Keratinocyte (primary cell): ENCODE measurements around the gene FKBP1B. TPM values are rescaled to one million over a fixed set of nuclear protein-coding genes. Genes with fewer than 3 reads are reported as not detected.

ENCODE experiments used
- DNase-seq: peaks from one replicate; pipeline ENCODE4 v3.0.0-alpha.2; 2011; ENCODE audit warnings: low read depth, missing footprints, low spot score
- FAIRE-seq: peaks from 2 replicates; lab custom pipeline; 2011; peaks lifted over from hg19 to GRCh38; lab: Jason Lieb, UNC
- H2AFZ ChIP-seq: 2 replicates; pipeline ENCODE4 v1.6.0; 2012; ENCODE audit warnings: low read length, control low read depth, inconsistent platforms; ENCODE audit not compliant: control insufficient read depth
- H3K27ac ChIP-seq: 2 replicates; pipeline ENCODE4 v1.5.1; 2011; ENCODE audit warnings: low read length; ENCODE audit not compliant: control insufficient read depth, insufficient read depth
- H3K27me3 ChIP-seq: 3 replicates; pipeline ENCODE4 v1.6.0; 2011; ENCODE audit warnings: low read length; ENCODE audit not compliant: control insufficient read depth, insufficient read depth; ENCODE audit errors: extremely low read depth
- H3K36me3 ChIP-seq, 2 experiments: 2 replicates in 1 of 2; 3 replicates in 1 of 2; pipeline ENCODE4 v1.5.1; 2011; ENCODE audit warnings: low read length in 2 of 2, mild to moderate bottlenecking in 1 of 2; ENCODE audit not compliant: control insufficient read depth in 2 of 2, insufficient read depth in 2 of 2; ENCODE audit errors: extremely low read depth in 1 of 2
- H3K4me1 ChIP-seq: 3 replicates; pipeline ENCODE4 v1.5.1; 2011; ENCODE audit warnings: low read length; ENCODE audit not compliant: control insufficient read depth, insufficient read depth; ENCODE audit errors: extremely low read depth
- H3K4me2 ChIP-seq: 3 replicates; pipeline ENCODE4 v1.6.0; 2011; ENCODE audit warnings: low read depth, low read length; ENCODE audit not compliant: control insufficient read depth, insufficient read depth; ENCODE audit errors: extremely low read depth
- H3K4me3 ChIP-seq, 3 experiments: fragments of 200-600 bp in 1 of 3; sonication (generic) in 1 of 3; 2 replicates in 2 of 3; 3 replicates in 1 of 3; pipeline ENCODE4 v1.5.1; 2011 to 2016; ENCODE audit warnings: low read length in 3 of 3, mild to moderate bottlenecking in 3 of 3, control low read depth in 2 of 3, inconsistent platforms in 1 of 3, low read depth in 1 of 3, mixed read lengths in 1 of 3, mixed run types in 1 of 3, moderate library complexity in 1 of 3; ENCODE audit not compliant: control insufficient read depth in 2 of 3, insufficient read depth in 2 of 3; ENCODE audit errors: extremely low read depth in 1 of 3
- H3K79me2 ChIP-seq: 2 replicates; pipeline ENCODE4 v1.6.0; 2012; ENCODE audit warnings: low read length; ENCODE audit not compliant: control insufficient read depth, insufficient read depth
- H3K9ac ChIP-seq: 3 replicates; pipeline ENCODE4 v1.6.0; 2011; ENCODE audit warnings: low read length; ENCODE audit not compliant: control insufficient read depth, insufficient read depth; ENCODE audit errors: extremely low read depth
- H3K9me1 ChIP-seq: 3 replicates; pipeline ENCODE4 v1.6.0; 2011; ENCODE audit warnings: low read length; ENCODE audit not compliant: control insufficient read depth, insufficient read depth; ENCODE audit errors: extremely low read depth
- H3K9me3 ChIP-seq: 2 replicates; pipeline ENCODE4 v1.5.1; 2012; ENCODE audit warnings: low read depth, low read length; ENCODE audit not compliant: control insufficient read depth
- H4K20me1 ChIP-seq: 3 replicates; pipeline ENCODE4 v1.6.0; 2011; ENCODE audit warnings: low read length; ENCODE audit not compliant: control insufficient read depth, insufficient read depth; ENCODE audit errors: extremely low read depth
- EZH2 ChIP-seq: IDR thresholded peaks from one replicate; pipeline ENCODE4 v1.6.1; 2012; ENCODE audit warnings: inconsistent platforms, mild to moderate bottlenecking, low read length, moderate library complexity
- dilution Hi-C: fragments of 300-500 bp; cut with MboI; formaldehyde crosslinking; loops from one replicate; pipeline ENCODE4 v1.7.0; 2020; ENCODE audit warnings: low sequenced_read_pairs; ENCODE audit not compliant: extremely low pct_ligation_motif_present
- polyA plus RNA-seq, 5 experiments: library from polyadenylated mRNA; depleted of rRNA in 3 of 5; stranded (reverse) in 3 of 5; stranded (forward) in 1 of 5; unstranded in 1 of 5; fragments of >200 nt; gene quantifications; 1 replicate in 1 of 5; 2 replicates in 3 of 5; 3 replicates in 1 of 5; pipeline versions ENCODE4 v1.2.1 to v1.2.3, GENCODE V29; 2011 to 2012; ENCODE audit warnings: missing spikeins in 2 of 5, low read depth in 1 of 5, low replicate concordance in 1 of 5
- TF ChIP-seq, protein P1 (sequence below), 3 experiments: IDR thresholded peaks in 1 of 3; conservative IDR thresholded peaks in 1 of 3; optimal IDR thresholded peaks in 1 of 3; 2 replicates in 2 of 3; 3 replicates in 1 of 3; pipeline versions ENCODE3 to v1.5.1; 2011; ENCODE audit warnings: low read length in 3 of 3, mild to moderate bottlenecking in 3 of 3, moderate library complexity in 2 of 3, control low read depth in 1 of 3, inconsistent platforms in 1 of 3; ENCODE audit not compliant: insufficient read depth in 2 of 3; ENCODE audit errors: extremely low read depth in 1 of 3

Gene FKBP1B
- polyA plus RNA-seq, 1 donor (not counting 4 experiments of a cell fraction or from before 2014, with no cell fraction given): 24.5 TPM

DNA sequence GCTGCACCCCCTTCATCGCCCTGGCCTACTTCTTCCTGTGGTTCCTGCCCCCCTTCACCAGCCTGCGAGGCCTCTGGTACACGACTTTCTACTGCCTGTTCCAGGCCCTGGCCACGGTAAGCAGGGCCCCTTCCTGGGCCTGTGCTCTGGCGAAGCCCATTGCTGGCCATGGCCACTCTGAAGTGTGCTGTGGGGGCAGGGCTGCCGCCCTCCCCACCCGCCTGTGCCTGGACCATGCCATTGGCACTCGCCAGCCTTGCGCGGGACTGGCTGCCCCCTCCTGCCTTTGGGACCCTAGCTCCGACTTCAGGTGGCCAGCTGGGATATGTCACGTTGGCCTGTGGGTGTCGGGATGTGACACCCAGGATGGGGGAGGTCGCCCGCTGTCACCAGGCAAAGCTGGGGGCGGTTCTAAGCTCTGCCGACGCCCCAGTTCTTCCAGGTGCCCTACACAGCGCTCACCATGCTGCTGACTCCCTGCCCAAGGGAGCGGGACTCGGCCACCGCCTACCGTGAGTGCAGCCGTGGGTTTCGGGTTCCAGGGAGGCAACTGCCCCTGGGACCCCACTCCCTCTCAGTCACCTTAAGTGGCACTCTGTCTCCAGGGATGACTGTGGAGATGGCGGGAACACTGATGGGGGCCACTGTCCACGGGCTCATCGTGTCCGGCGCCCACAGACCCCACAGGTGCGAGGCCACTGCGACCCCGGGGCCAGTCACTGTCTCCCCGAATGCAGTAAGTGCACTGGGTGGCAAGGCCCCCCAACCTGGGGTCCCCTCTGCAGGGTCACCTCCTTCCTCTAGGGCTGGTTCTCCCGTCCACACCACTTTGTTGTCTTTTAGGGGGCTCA lies 32.5 kb upstream of the FKBP1B start:
- Histone ChIP-seq H2AFZ (no peak overlapping the region), H3K79me2 (no peaks in the 10 kb centered on the region), H3K4me1 (peaks cover 12% of the 10 kb centered on the region), H4K20me1 (no peaks in the 10 kb centered on the region), H3K27ac (no peak overlapping the region), H3K27me3 (peaks cover 4% of the 10 kb centered on the region), H3K9me3 (no peaks in the 10 kb centered on the region), H3K4me3 (no peak overlapping the region), H3K36me3 (no peaks in the 10 kb centered on the region), H3K9me1 (no peaks in the 10 kb centered on the region), H3K4me2 (no peak overlapping the region), H3K9ac (no peak overlapping the region)
- FAIRE-seq (no peak), DNase-seq (no peak)
- dilution Hi-C loops: no loop called here
- no peak for TF ChIP-seq EZH2
- TF ChIP-seq, protein P1, sequence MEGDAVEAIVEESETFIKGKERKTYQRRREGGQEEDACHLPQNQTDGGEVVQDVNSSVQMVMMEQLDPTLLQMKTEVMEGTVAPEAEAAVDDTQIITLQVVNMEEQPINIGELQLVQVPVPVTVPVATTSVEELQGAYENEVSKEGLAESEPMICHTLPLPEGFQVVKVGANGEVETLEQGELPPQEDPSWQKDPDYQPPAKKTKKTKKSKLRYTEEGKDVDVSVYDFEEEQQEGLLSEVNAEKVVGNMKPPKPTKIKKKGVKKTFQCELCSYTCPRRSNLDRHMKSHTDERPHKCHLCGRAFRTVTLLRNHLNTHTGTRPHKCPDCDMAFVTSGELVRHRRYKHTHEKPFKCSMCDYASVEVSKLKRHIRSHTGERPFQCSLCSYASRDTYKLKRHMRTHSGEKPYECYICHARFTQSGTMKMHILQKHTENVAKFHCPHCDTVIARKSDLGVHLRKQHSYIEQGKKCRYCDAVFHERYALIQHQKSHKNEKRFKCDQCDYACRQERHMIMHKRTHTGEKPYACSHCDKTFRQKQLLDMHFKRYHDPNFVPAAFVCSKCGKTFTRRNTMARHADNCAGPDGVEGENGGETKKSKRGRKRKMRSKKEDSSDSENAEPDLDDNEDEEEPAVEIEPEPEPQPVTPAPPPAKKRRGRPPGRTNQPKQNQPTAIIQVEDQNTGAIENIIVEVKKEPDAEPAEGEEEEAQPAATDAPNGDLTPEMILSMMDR (optimal IDR thresholded peaks at IDR 0.05 in 1 of 3, IDR thresholded peaks at IDR 0.05 in 1 of 3, conservative IDR thresholded peaks at IDR 0.05 in 1 of 3; ENCODE audit: extremely low read depth in 1 of 3, insufficient read depth in 2 of 3, low read length in 3 of 3): no peak

DNA sequence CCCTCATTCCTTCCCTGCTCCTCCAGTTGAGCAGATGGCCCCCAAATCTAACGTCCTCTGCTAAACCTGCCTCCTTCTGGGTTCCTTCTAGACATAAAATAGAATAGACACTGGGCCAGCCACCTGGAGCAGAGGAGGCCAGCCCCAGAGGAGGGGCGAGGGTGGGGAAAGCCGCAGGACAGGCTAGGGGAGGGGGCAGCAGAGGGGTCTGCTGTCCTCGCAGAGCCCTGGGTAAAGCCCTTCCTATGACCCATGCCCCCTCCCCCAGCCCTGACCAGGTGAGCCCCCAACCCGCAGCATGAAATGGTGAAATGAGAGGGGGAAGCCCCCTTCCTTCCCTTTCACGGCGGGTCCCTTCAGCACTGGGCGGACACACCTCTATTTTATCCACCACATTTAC lies 31.8 kb upstream of the FKBP1B start:
- H3K9me1 ChIP-seq: no peaks in the 10 kb centered on the region
- no peak overlapping the region for H3K4me2 ChIP-seq
- dilution Hi-C loops: no loop called here
- no peak overlapping the region for H3K27ac ChIP-seq
- FAIRE-seq: no peak
- H3K79me2 ChIP-seq: no peaks in the 10 kb centered on the region
- H3K27me3 ChIP-seq: peaks cover 4% of the 10 kb centered on the region
- no peak overlapping the region for H2AFZ ChIP-seq
- no peak overlapping the region for H3K9ac ChIP-seq
- no peak for TF ChIP-seq EZH2
- TF ChIP-seq, protein P1 (optimal IDR thresholded peaks at IDR 0.05 in 1 of 3, IDR thresholded peaks at IDR 0.05 in 1 of 3, conservative IDR thresholded peaks at IDR 0.05 in 1 of 3; ENCODE audit: extremely low read depth in 1 of 3, insufficient read depth in 2 of 3, low read length in 3 of 3): no peak
- H4K20me1 ChIP-seq: no peaks in the 10 kb centered on the region
- H3K36me3 ChIP-seq: no peaks in the 10 kb centered on the region
- DNase-seq: no peak
- H3K4me3 ChIP-seq: no peak overlapping the region
- H3K9me3 ChIP-seq: no peaks in the 10 kb centered on the region
- peaks cover 12% of the 10 kb centered on the region for H3K4me1 ChIP-seq
